LNCaP clone FGC (cell line): Measurements from ENCODE around the gene BTBD2.

Experiments
- DNase-seq: peaks from one replicate; pipeline ENCODE4 v3.0.0-alpha.2; 2011; ENCODE audit warnings: low read depth
- H3K4me3 ChIP-seq: 2 replicates; pipeline ENCODE4 v1.5.1; 2011; ENCODE audit warnings: mild to moderate bottlenecking, low read depth, low read length, control low read depth
- TF ChIP-seq, protein P1 (sequence below): IDR thresholded peaks from 2 replicates; pipeline ENCODE4 v1.5.1; 2012; ENCODE audit warnings: mild to moderate bottlenecking; ENCODE audit not compliant: control insufficient read depth, insufficient read depth; ENCODE audit errors: extremely low read depth

BTBD2 gene

DNA sequence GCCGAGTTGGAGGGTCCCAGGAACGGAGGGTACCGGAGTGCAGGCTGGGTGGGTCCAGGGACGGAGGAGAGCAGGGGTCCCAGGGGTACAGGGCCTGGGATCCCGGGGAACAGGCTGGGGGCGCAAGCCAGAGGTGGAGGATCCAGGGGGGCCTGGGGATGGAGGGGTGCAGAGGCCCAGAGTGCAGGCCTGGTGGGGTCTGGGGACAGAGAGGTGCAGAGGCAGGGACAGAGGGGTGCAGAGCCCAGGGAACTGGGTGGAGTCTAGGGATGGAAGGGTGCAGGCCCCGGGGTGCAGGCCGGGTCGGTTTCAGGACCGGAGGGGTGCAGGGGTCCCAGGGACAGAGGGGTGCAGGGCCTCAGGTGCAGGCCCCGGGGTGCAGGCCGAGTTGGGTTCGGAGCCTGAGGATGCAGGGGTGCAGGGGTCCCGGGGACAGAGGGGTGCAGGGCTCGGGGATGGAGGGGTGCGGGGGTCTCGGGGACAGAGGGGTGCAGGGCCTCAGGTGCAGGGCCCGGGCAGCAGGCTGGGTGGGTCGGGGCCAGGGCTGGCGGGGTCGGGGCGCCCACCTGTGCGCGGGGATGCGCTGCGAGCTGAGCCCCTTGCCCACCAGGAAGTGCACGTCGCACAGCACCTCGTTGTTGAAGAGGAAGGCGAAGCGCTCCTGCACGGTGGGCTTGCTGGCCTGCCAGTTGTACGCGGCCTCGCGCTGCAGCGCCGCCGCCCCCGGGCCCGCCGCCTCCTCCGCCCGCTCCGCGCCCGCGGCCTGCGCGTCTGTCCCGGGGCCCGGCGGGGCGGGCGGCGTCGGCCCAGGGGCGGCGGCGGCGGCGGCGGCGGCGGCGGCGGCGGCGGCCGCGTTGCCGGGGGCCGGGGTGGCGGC, 545 bp downstream of the BTBD2 start:
- DNase-seq: no peak
- TF ChIP-seq, protein P1, sequence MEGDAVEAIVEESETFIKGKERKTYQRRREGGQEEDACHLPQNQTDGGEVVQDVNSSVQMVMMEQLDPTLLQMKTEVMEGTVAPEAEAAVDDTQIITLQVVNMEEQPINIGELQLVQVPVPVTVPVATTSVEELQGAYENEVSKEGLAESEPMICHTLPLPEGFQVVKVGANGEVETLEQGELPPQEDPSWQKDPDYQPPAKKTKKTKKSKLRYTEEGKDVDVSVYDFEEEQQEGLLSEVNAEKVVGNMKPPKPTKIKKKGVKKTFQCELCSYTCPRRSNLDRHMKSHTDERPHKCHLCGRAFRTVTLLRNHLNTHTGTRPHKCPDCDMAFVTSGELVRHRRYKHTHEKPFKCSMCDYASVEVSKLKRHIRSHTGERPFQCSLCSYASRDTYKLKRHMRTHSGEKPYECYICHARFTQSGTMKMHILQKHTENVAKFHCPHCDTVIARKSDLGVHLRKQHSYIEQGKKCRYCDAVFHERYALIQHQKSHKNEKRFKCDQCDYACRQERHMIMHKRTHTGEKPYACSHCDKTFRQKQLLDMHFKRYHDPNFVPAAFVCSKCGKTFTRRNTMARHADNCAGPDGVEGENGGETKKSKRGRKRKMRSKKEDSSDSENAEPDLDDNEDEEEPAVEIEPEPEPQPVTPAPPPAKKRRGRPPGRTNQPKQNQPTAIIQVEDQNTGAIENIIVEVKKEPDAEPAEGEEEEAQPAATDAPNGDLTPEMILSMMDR: no peak

DNA sequence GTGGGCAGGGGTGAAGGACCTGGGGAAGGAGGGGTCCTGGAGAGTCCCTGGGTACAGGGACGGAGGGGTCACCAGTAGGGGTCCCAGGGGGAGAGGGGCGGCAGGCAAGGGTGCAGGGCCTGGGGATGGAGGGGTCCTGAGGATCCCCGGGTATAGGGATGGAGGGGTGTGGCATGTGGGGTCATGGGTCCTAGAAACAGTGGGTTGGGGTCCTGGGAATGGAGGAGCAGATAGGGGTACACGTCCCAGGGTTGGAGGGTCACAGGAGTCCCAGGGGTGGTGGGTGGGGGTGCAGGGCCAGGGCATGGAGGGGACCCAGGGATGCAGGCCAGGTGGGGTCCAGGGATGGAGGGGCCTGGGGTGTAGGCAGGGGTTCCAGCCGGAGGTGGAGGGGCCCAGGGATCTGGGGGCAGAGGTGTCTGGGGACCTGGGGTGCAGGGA, 1.4 kb downstream of the BTBD2 start:
- DNase-seq: no peak
- TF ChIP-seq, protein P1: no peak
- peak overlapping the region; percentile 78 for H3K4me3 ChIP-seq

More for the DNA sequence above, 545 bp downstream of the BTBD2 start:
- peak overlapping the region; percentile 78 for H3K4me3 ChIP-seq

DNA sequence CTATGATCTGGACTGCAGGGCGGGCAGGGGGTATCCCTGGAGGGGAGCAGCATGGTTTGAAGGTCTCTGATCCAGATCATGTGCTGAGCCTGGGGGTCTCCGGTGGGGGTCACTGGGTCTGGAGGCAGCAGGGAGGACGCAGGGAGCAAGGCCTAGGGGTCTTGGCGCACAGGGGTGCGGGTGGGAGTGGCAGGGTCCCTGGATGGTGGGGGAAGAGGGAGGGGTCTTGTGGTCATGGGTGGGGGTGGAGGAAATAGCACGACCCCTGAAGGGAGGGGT, 1.9 kb downstream of the BTBD2 start:
- no peak overlapping the region for H3K4me3 ChIP-seq
- TF ChIP-seq, protein P1: no peak
- DNase-seq: no peak

DNA sequence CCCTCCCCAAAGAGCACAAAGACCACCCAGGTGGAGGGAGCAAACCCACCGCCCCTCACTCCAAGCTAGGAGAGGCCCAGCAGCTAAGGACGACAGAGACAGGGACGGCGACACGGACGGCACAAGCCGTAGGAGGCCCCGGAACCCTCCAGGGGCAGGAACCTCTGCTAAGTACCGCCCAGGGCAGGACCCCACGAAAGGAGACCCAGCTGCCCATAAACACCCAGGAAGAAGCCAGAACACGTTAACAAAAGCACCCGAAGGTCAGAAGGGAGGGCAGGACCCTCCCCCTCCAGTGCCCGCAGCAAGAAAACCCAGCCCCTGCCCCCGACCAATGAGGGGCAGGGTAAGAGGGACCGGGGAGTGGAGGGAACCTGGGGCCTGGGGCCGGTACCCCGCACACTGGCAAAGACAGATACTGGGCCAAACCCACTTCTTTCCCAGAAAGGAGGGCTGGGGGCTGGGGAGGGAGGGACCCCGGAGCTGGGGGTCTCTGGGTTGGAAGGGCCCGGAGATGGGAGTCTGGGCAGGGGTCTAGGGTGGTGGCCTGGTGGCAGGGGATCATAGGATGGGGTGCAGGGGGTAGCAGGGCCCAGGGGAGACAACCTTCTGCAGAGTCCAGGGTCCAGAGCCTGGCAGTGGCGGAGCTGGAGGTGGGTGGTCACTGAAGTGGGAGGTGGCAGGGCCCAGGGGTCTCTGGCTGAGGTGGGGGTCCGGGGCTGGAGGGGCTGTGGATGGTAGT, 2.4 kb downstream of the BTBD2 start:
- DNase-seq: no peak
- TF ChIP-seq, protein P1: no peak
- no peak overlapping the region for H3K4me3 ChIP-seq

DNA sequence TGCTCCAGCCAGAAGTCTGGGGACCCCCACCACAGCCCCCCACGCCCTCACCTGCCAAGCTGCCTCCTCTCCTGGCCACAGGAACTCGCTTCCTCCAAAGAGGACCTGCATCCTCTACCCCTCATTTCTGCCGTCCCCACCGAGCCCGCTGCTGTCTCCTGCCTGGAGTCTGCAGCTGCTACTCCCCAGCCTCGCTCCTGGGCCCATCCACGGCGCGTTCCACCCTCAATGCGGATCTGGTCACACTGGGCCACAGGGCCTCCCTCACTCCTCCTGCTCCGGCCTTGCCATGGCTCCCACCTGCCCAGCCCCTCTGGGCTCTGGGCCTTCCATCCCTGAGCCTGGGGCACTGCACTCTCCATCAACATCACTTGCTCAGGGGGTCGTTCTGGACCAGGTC, 4.3 kb downstream of the BTBD2 start:
- no peak overlapping the region for H3K4me3 ChIP-seq
- DNase-seq: no peak
- TF ChIP-seq, protein P1: no peak

DNA sequence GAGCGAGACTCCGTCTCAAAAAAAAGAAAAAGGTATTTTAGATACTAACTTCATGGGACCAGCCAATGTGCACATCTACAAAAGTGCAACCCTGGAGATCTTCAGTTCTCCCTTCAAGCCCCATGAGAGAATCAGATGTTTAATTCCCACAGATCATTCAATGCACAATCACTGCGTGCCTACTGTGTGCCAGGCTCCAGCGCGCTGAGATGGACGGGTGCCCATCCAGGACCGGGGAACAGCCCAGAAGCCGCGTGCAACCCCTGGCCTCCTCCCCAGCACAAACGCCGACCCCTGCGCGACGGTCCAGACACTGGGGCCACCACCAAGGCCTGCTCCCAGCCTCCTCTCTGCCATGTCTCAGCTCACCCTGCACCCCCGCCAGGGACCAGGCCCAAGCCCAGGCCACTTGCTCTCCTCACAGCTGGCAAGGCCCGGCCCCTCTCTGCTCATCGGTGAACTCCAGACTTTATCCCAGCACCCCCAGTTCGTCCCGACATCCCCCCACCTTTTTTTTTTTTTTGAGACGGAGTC, 5.3 kb downstream of the BTBD2 start:
- H3K4me3 ChIP-seq: no peak overlapping the region
- TF ChIP-seq, protein P1: no peak
- DNase-seq: no peak
